Stimulated activated naive CD8-positive, alpha-beta T cell treated with anti-CD3 and anti-CD28 coated beads, Interleukin-15, amount 100 ng/mL, for 72 hours (primary cell): ENCODE measurements around the gene PTGIS.

ENCODE experiments used
- ATAC-seq: fragments of 150-1000 bp; cut with Tn5 transposase; 2 replicates; pipeline ENCODE4 v1.10.0; 2021; ENCODE audit warnings: mild to moderate bottlenecking, moderate library complexity
- DNase-seq, 2 donors: peaks; one replicate each; pipeline ENCODE4 v3.0.0; 2021 to 2022
- H3K27ac Mint-ChIP-seq, 2 donors: one replicate each; pipeline ENCODE4 v1.8.0; 2022; ENCODE audit warnings: mild to moderate bottlenecking in 2 of 2, mixed read lengths in 2 of 2, moderate library complexity in 2 of 2
- H3K27me3 Mint-ChIP-seq: one replicate; pipeline ENCODE4 v1.8.0; 2022; ENCODE audit warnings: mixed read lengths
- H3K4me1 Mint-ChIP-seq: one replicate; pipeline ENCODE4 v1.8.0; 2022; ENCODE audit warnings: mild to moderate bottlenecking, mixed read lengths
- H3K4me3 Mint-ChIP-seq, 2 donors: one replicate each; pipeline ENCODE4 v1.8.0; 2022; ENCODE audit warnings: mild to moderate bottlenecking in 2 of 2, mixed read lengths in 2 of 2, moderate library complexity in 1 of 2
- H3K9me3 Mint-ChIP-seq, 2 donors: one replicate each; pipeline ENCODE4 v1.8.0; 2022; ENCODE audit warnings: mixed read lengths in 2 of 2

PTGIS gene

GRCh38 chr20:49513517-49513916 is 54.4 kb downstream of the PTGIS start:
- H3K27me3 Mint-ChIP-seq: peaks cover 33% of the 10 kb centered on the region
- H3K27ac Mint-ChIP-seq: no peak overlapping the region
- no peaks in the 10 kb centered on the region for H3K9me3 Mint-ChIP-seq
- H3K4me3 Mint-ChIP-seq: no peak overlapping the region
- ATAC-seq (no peak), DNase-seq (no peak)
- peaks cover 3% of the 10 kb centered on the region for H3K4me1 Mint-ChIP-seq

GRCh38 chr20:49513009-49513408 is 54.9 kb downstream of the PTGIS start:
- Mint-ChIP-seq H3K4me3 (no peak overlapping the region), H3K4me1 (peaks cover 7% of the 10 kb centered on the region), H3K27me3 (peaks cover 37% of the 10 kb centered on the region), H3K27ac (no peak overlapping the region), H3K9me3 (no peaks in the 10 kb centered on the region)
- DNase-seq (no peak), ATAC-seq (no peak)

GRCh38 chr20:49511788-49512525 is 56.0 kb downstream of the PTGIS start:
- peaks cover 39% of the 10 kb centered on the region for H3K27me3 Mint-ChIP-seq
- H3K4me3 Mint-ChIP-seq: no peak overlapping the region
- no peak overlapping the region for H3K27ac Mint-ChIP-seq

GRCh38 chr20:49510562-49511122 is 57.3 kb downstream of the PTGIS start:
- DNase-seq (no peak), ATAC-seq (no peak)
- Mint-ChIP-seq H3K9me3 (no peaks in the 10 kb centered on the region), H3K4me3 (no peak overlapping the region), H3K27me3 (peaks cover 51% of the 10 kb centered on the region), H3K27ac (no peak overlapping the region), H3K4me1 (peaks cover 7% of the 10 kb centered on the region)

More at GRCh38 chr20:49511788-49512525, 56.0 kb downstream of the PTGIS start:
- DNase-seq: no peak
- ATAC-seq: no peak
- Mint-ChIP-seq H3K4me1 (peaks cover 7% of the 10 kb centered on the region), H3K9me3 (no peaks in the 10 kb centered on the region)

GRCh38 chr20:49508435-49509199 is 59.3 kb downstream of the PTGIS start:
- Mint-ChIP-seq H3K9me3 (no peaks in the 10 kb centered on the region), H3K27ac (peak overlapping the region in 1 of 2 donors; percentile 42), H3K27me3 (peaks cover 42% of the 10 kb centered on the region), H3K4me1 (peaks cover 7% of the 10 kb centered on the region), H3K4me3 (no peak overlapping the region)
- ATAC-seq (no peak), DNase-seq (peak in 1 of 2 donors; percentile 7)

DNA sequence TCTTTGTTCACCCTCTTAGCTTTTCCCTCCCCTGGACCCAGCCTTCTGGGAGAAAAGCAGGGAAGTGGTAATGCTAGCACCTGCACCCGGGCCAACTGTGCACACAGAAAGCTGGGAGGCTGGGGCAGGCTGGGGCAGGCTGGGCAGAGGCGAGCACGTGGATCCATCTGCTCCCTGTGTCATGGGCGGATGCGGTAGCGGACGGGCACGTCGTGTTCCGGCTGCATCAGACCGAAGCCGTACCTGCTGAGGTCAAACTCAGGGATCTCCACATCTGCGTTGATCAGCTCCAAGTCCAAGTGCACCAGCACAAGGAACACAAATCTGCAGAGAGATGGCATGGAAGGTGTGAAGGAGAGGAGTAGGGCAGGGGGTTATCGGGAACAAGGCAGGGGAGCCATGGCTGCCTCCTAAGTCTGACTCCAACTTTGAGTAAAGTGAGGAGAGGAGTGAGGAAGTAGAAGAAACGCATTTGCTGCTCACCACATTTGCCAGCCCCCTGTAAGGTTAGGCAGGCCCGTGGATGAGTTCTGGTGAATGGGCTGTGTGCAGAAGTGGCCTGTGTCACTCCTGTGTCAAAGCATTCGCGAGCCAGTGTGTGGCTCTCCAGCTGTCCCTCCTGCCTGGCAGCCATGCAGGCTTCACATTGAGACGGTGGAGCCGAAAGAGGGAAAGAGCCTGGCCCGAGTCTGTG is 60.0 kb downstream of the PTGIS start:
- no peak overlapping the region for H3K27ac Mint-ChIP-seq
- H3K9me3 Mint-ChIP-seq: no peaks in the 10 kb centered on the region
- DNase-seq (no peak), ATAC-seq (no peak)
- H3K27me3 Mint-ChIP-seq: peaks cover 40% of the 10 kb centered on the region
- H3K4me1 Mint-ChIP-seq: peaks cover 7% of the 10 kb centered on the region
- no peak overlapping the region for H3K4me3 Mint-ChIP-seq

DNA sequence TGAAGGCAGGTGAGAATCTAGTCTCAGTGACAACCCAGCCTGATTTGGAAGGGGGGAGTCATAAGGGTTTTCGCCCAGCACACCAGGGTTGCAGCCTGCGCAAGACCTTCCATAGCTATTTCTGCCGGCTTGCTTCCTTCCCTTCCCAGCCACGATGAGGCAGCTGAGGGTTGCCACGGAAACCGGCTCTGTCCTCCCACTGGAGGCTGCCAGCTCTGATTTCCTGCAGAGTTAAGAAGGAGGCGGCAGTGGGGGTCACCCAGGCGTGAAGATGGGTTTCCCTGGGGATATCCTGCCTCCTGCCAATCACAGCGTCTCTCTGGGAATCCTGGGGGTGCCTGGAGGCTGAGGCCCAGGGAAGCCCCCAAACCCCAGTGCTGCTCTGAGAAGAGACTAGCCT is 62.4 kb downstream of the PTGIS start:
- Mint-ChIP-seq H3K4me1 (peaks cover 7% of the 10 kb centered on the region), H3K27ac (no peak overlapping the region), H3K27me3 (peaks cover 40% of the 10 kb centered on the region), H3K9me3 (no peaks in the 10 kb centered on the region), H3K4me3 (no peak overlapping the region)
- ATAC-seq (no peak), DNase-seq (no peak)

GRCh38 chr20:49503176-49503575 is 64.8 kb downstream of the PTGIS start:
- Mint-ChIP-seq H3K27me3 (peaks cover 30% of the 10 kb centered on the region), H3K4me3 (no peak overlapping the region), H3K4me1 (peaks cover under 1% of the 10 kb centered on the region), H3K9me3 (no peaks in the 10 kb centered on the region), H3K27ac (no peak overlapping the region)
- ATAC-seq (no peak), DNase-seq (no peak)

- no peak for DNase-seq
- peaks cover 30% of the 10 kb centered on the region for H3K27me3 Mint-ChIP-seq
These were observed 66.0 kb downstream of the PTGIS start for GRCh38 chr20:49501917-49502316.

GRCh38 chr20:49497398-49497669 is 70.6 kb downstream of the PTGIS start:
- peaks cover 29% of the 10 kb centered on the region for H3K27me3 Mint-ChIP-seq
- no peak overlapping the region for H3K27ac Mint-ChIP-seq

More at GRCh38 chr20:49501917-49502316, 66.0 kb downstream of the PTGIS start:
- ATAC-seq: no peak
- no peak overlapping the region for H3K27ac Mint-ChIP-seq
- H3K9me3 Mint-ChIP-seq: no peaks in the 10 kb centered on the region
- no peaks in the 10 kb centered on the region for H3K4me1 Mint-ChIP-seq
- H3K4me3 Mint-ChIP-seq: no peak overlapping the region

GRCh38 chr20:49496553-49497397 is 71.2 kb downstream of the PTGIS start:
- Mint-ChIP-seq H3K9me3 (peaks cover 0 to 5% of the 10 kb centered on the region in 2 donors), H3K4me3 (no peak overlapping the region), H3K27ac (no peak overlapping the region), H3K4me1 (no peaks in the 10 kb centered on the region), H3K27me3 (peaks cover 35% of the 10 kb centered on the region)
- ATAC-seq: no peak
- no peak for DNase-seq

More at GRCh38 chr20:49497398-49497669, 70.6 kb downstream of the PTGIS start:
- H3K9me3 Mint-ChIP-seq: no peaks in the 10 kb centered on the region
- no peak for ATAC-seq
- no peak overlapping the region for H3K4me3 Mint-ChIP-seq
- DNase-seq: no peak
- no peaks in the 10 kb centered on the region for H3K4me1 Mint-ChIP-seq

DNA sequence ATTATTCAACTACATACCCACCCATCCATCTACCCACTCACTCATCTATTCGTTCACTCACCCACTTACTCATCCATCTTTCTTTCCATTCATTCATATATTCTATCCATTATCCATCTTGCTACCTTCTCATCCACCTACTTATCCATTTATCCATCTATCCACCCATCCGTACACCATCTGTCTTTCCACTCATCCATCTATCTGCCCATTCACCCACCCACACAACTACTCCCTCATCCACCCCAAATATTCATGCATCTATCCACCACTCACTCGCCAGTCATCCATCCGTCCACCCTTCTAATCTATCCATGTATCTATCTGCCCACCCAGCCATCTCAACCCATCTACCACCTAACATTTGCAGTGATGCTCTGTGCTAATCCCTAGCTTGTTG is 71.9 kb downstream of the PTGIS start:
- no peak for ATAC-seq

GRCh38 chr20:49490689-49491088 is 77.2 kb downstream of the PTGIS start:
- H3K4me3 Mint-ChIP-seq: no peak overlapping the region
- no peaks in the 10 kb centered on the region for H3K4me1 Mint-ChIP-seq
- DNase-seq (no peak), ATAC-seq (no peak)
- peaks cover 59% of the 10 kb centered on the region for H3K27me3 Mint-ChIP-seq
- H3K9me3 Mint-ChIP-seq: peaks cover 10 to 24% of the 10 kb centered on the region in 2 donors
- H3K27ac Mint-ChIP-seq: no peak overlapping the region

More for the DNA sequence above, 71.9 kb downstream of the PTGIS start:
- H3K27me3 Mint-ChIP-seq: peaks cover 42% of the 10 kb centered on the region
- no peaks in the 10 kb centered on the region for H3K4me1 Mint-ChIP-seq
- H3K9me3 Mint-ChIP-seq: peaks cover 0 to 12% of the 10 kb centered on the region in 2 donors
- H3K27ac Mint-ChIP-seq: no peak overlapping the region
- no peak for DNase-seq
- H3K4me3 Mint-ChIP-seq: no peak overlapping the region

GRCh38 chr20:49489688-49490087 is 78.2 kb downstream of the PTGIS start:
- no peak for DNase-seq

DNA sequence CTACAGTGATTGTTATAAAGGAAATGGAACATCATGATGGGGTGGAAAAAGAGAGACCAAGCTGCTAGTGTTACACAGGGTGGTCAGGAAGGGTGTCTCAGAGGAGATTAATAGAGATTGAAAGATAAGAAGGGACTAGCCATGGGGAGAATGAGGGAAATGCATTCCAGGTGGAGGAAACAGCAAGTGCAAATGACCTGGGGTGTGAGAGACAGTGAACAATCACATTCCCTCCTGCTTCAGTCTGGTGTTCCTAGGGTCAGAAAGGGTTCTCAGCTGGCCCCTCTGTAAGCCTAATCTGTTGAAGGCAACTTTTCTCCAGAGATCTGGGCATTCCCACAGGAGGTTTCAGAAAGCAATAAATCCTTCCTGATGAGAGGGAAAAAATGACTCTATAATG is 81.9 kb downstream of the PTGIS start:
- Mint-ChIP-seq H3K4me1 (peaks cover 14% of the 10 kb centered on the region), H3K27me3 (peaks cover 86% of the 10 kb centered on the region), H3K4me3 (no peak overlapping the region), H3K27ac (no peak overlapping the region), H3K9me3 (peaks cover 10 to 12% of the 10 kb centered on the region in 2 donors)
- no peak for ATAC-seq
- DNase-seq: no peak

More at GRCh38 chr20:49489688-49490087, 78.2 kb downstream of the PTGIS start:
- Mint-ChIP-seq H3K27ac (no peak overlapping the region), H3K4me3 (no peak overlapping the region), H3K9me3 (peaks cover 10 to 24% of the 10 kb centered on the region in 2 donors), H3K27me3 (peaks cover 67% of the 10 kb centered on the region), H3K4me1 (no peaks in the 10 kb centered on the region)
- ATAC-seq: no peak
